HG02642 (cell line): ENCODE data around the gene MAPK13.
"Not testable (repeated sequence)": the region's sequence is repeated elsewhere in the genome, so short reads cannot be mapped to it uniquely, and the experiment has no call there.

ENCODE experiments used
- ATAC-seq: cut with Tn5 transposase; IDR thresholded peaks from one replicate; pipeline ENCODE4 v1.9.1; 2021; ENCODE audit warnings: mild to moderate bottlenecking; ENCODE audit not compliant: unreplicated experiment, poor library complexity

Gene MAPK13

GRCh38 chr6:36129941-36130666 lies at the start of gene MAPK13:
TSS of gene MAPK13 (plus strand) at chr6:36130513. CDS start at chr6:36130583, 70 bp downstream.
- ATAC-seq, result no peak

DNA sequence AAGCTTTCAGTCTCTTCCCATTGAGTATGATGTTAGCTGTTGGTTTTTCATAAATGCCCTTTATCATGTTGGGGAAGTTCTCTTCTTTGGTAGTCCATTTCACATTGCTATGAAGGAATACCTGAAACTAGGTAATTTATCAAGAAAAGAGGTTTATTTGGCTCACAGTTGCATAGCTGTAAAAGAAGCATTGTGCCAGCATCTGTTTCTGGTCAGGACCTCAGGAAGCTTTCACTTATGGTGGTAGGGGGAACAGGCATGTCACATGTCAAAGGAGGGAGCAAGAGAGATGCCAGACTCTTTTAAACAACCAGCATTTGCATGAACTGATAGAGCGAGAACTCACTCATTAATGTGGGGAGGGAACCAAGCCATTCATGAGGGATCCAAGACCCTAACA lies 48.0 kb upstream of the MAPK13 start:
- ATAC-seq, result no peak

- ATAC-seq, result no peak
These were observed 46.9 kb upstream of the MAPK13 start for GRCh38 chr6:36083446-36083845.

DNA sequence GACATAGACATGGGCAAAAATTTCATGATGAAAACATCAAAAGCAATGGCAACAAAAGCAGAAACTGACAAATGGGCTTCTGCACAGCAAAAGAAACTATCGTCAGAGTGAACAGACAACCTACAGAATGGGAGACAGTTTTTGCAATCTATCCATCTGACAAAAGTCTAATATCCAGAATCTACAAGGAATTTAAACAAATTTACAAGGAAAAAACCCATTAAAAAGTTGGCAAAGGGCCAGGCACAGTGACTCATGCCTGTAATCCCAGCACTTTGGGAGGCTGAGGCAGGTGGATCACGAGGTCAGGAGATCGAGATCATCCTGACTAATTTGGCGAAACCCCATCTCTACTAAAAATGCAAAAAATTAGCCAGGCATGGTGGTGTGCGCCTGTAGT lies 42.1 kb upstream of the MAPK13 start:
- ATAC-seq, result not testable (repeated sequence)

DNA sequence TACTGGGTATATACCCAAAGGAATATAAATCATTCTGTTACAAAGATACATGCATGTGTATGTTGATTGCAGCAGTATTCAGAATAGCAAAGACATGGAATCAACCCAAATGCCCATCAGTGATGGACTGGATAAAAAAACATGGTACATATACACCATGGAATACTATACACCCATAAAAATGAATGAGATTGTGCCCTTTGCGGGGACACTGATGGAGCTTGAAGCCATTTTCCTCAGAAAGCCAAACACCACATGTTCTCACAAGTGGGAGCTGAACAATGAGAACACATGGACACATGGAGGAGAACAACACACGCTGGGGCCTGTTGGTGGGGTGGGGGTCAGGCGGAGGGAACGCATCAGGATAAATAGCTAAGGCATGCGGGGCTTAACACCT lies 41.3 kb upstream of the MAPK13 start:
- no peak for ATAC-seq

DNA sequence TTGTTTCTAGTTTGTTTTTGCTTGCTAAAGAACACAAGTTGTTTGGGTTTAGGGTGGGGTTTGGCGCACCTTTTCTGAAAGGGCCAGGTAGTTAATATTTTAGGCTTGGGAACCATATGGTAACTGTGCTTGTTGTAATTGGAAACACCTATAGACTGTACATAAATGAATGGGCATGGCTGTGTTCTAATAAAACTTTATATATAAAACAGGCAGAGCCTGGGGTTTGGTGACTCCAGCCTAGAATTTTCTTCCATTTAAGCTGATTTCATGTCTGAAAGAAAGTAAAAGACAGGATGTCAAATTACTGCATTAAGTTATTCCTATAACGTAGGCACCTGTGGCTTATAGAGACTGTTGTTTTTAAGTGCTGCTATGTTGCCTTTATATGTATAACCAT lies 36.1 kb upstream of the MAPK13 start:
- ATAC-seq, result no peak

GRCh38 chr6:36094753-36095496 lies 35.4 kb upstream of the MAPK13 start:
- no peak for ATAC-seq

GRCh38 chr6:36095497-36096391 lies 34.6 kb upstream of the MAPK13 start:
- no peak for ATAC-seq

DNA sequence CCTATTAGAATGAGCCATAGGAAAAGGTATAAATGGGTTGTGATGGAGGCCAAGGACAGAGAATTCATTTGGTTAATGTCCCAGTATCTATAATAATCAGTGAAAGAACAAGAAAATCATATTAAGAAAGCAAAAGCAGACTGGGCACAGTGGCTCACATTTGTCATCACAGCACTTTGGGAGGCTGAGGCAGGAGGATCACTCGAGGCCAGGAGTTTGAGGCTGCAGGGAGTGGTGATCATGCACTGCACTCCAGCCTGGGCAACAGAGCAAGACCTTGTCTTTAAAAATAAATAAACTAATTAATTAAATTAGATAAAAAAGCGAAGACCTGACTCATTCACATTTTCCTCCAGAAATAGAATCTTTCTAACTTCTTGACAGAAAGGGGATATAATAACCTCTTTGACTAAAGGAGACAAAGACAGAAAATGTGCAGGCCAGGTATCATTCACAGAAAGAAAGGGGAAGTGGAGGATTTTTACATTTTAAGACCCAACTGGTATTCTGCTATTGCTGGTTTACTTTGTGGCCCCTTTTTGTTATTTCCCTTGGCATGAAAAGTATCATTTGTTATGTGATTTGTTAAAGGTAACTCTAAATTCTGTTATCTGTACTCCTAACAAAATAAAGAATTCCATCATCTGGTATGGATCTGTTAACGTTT lies 31.9 kb upstream of the MAPK13 start:
- no peak for ATAC-seq

DNA sequence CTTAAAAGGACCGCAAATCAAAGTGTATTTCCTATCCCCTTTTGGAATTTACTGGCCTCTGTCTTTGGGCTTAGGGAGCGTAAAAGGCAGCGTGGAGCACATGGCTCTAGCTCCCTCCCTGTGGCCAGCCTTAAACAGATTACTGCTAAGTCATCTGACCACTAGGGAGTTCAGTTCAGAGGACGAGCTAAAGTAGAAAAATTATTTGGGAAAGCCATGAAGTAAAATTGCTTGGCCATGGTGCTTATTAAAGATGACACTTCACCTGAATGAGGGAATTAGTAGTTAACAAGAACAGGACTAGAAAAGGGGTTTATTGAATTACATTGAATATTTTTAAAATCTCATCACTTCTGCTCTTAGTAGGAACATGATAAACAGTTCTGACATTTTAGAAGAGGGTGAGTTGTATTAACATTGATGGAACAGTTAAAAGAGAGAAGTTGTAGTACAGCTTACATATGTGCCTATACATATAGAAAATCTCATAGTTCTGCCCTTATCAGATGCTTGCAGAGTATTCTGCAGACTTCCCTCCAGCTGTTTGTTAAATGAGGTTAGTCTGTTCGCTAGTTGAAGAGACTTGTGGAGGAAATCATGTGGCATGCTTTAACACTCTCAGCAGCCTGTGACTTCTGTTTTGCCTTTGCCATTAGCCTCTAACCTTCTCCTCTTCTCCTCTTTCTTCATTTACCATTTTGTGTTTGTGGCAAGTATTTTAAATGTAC lies 31.2 kb upstream of the MAPK13 start:
- no peak for ATAC-seq

GRCh38 chr6:36099869-36100483 lies 30.3 kb upstream of the MAPK13 start:
- no peak for ATAC-seq

DNA sequence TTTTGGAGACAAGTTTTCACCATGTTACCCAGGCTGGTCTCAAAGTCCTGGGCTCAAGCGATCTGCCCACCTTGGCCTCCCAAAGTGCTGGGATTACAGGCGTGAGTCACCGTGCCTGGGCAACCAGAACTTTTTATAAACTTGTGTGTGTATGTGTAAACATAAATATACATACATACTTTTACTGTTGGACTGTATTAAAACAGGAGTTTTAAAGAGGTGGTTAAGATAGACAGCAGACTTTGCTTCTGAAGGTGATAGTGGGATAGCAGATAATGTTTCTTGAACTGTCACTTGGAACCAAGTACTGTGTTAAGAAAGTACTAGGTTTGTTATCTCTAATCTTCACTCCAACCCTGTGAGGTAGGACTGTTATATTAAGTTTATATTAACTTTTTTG lies 28.6 kb upstream of the MAPK13 start:
- ATAC-seq, result no peak

GRCh38 chr6:36102853-36103252 lies 27.5 kb upstream of the MAPK13 start:
- no peak for ATAC-seq

- no peak for ATAC-seq
These were observed 25.5 kb upstream of the MAPK13 start for GRCh38 chr6:36104836-36105235.

GRCh38 chr6:36109092-36109491 lies 21.2 kb upstream of the MAPK13 start:
- ATAC-seq, result no peak

GRCh38 chr6:36110050-36110449 lies 20.3 kb upstream of the MAPK13 start:
- no peak for ATAC-seq

DNA sequence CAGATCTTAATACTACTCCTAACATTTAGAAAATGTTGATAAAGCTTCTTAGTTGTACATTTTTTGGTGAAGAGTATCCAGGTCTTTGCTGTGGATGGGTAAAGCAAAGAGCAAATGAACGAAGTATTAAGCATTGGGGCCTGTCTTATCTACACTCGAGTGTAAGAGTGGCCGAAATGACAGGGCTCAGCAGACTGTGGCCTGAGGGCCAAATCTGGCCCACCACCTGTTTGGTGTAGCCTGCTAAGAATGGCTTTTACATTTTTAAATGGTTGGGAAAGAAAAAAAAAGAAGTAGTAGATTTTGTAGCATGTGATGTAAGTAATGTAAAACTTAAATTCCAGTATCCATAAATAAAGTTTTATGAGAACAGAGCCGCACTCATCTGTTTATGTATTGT lies 19.4 kb upstream of the MAPK13 start:
- no peak for ATAC-seq

GRCh38 chr6:36111526-36111925 lies 18.8 kb upstream of the MAPK13 start:
- ATAC-seq, result no peak

GRCh38 chr6:36113049-36113448 lies 17.3 kb upstream of the MAPK13 start:
- no peak for ATAC-seq
